Natural killer cell (primary cell): ENCODE measurements around the gene STARD10. TPM values are rescaled to one million over a fixed set of nuclear protein-coding genes. Genes with fewer than 3 reads are reported as not detected.
"Not testable (repeated sequence)": the region's sequence is repeated elsewhere in the genome, so short reads cannot be mapped to it uniquely, and the experiment has no call there.

Experiments
- ATAC-seq, 3 donors: fragments of 150-1000 bp in 2 of 3; fragments of 200-7000 bp in 1 of 3; cut with Tn5 transposase; 1 replicate in 1 of 3; 2 replicates in 2 of 3; pipeline ENCODE4 v1.10.0; 2021; ENCODE audit warnings: mild to moderate bottlenecking in 2 of 3, moderate library complexity in 2 of 3
- DNase-seq, 2 donors: peaks; one replicate each; pipeline versions ENCODE4 v3.0.0 to v3.0.0-alpha.2; 2013 to 2021; ENCODE audit warnings: mixed read lengths in 1 of 2
- H3K27ac ChIP-seq: one replicate; pipeline ENCODE4 v1.5.1; 2013; ENCODE audit warnings: mild to moderate bottlenecking, low read length
- H3K27me3 ChIP-seq: one replicate; pipeline ENCODE4 v1.6.1; 2013; ENCODE audit warnings: low read length; ENCODE audit not compliant: control insufficient read depth, insufficient read depth
- H3K36me3 ChIP-seq: one replicate; pipeline ENCODE4 v1.6.1; 2013; ENCODE audit warnings: low read length; ENCODE audit not compliant: control insufficient read depth, insufficient read depth
- H3K4me1 ChIP-seq: one replicate; pipeline ENCODE4 v1.6.1; 2013; ENCODE audit warnings: low read length; ENCODE audit not compliant: control insufficient read depth, insufficient read depth
- H3K4me3 ChIP-seq: one replicate; pipeline ENCODE4 v1.5.1; 2013; ENCODE audit warnings: low read length
- H3K9me3 ChIP-seq: one replicate; pipeline ENCODE4 v1.6.1; 2013; ENCODE audit warnings: low read length; ENCODE audit not compliant: control insufficient read depth, insufficient read depth
- H3K27ac Mint-ChIP-seq, 2 donors: one replicate each; pipeline ENCODE4 v1.8.0; 2022; ENCODE audit warnings: mild to moderate bottlenecking in 2 of 2, mixed read lengths in 2 of 2, moderate library complexity in 1 of 2
- H3K27me3 Mint-ChIP-seq, 2 donors: one replicate each; pipeline ENCODE4 v1.8.0; 2022; ENCODE audit warnings: low read depth in 2 of 2, mixed read lengths in 2 of 2
- H3K36me3 Mint-ChIP-seq: one replicate; pipeline ENCODE4 v1.8.0; 2022; ENCODE audit warnings: mixed read lengths
- H3K4me1 Mint-ChIP-seq, 2 donors: one replicate each; pipeline ENCODE4 v1.8.0; 2022; ENCODE audit warnings: mixed read lengths in 2 of 2
- H3K4me3 Mint-ChIP-seq: one replicate; pipeline ENCODE4 v1.8.0; 2022; ENCODE audit warnings: mild to moderate bottlenecking, moderate library complexity, mixed read lengths
- H3K9me3 Mint-ChIP-seq, 2 donors: one replicate each; pipeline ENCODE4 v1.8.0; 2022; ENCODE audit warnings: mixed read lengths in 2 of 2
- WGBS: methylation state at CpG from one replicate; pipeline ENCODE4 v1.1.7; 2013; ENCODE audit warnings: missing lambda C conversion rate; ENCODE audit not compliant: insufficient coverage; 5-methylcytosine and 5-hydroxymethylcytosine counted together
- intact Hi-C: fragments of 100-400 bp; cut with micrococcal nuclease; formaldehyde crosslinking; loops from one replicate; pipeline ENCODE4 v1.14.2; 2022
- total RNA-seq, 4 donors: library from RNA; stranded (reverse); fragments of 120-200 nt in 1 of 4; gene quantifications; one replicate each; pipeline versions ENCODE4 v1.2.3 to v1.2.4, GENCODE V29; 2013 to 2022
- TF ChIP-seq, protein P1 (sequence below): fragments of 200-600 bp; IDR thresholded peaks from one replicate; pipeline ENCODE4 v1.8.0; 2022; ENCODE audit warnings: antibody characterized with exemption

The STARD10 gene
- total RNA-seq, 3 donors from 2014 or later (not counting 1 experiment from before 2014, with no cell fraction given): 10.9 to 17.3 (median 11.7) TPM

DNA sequence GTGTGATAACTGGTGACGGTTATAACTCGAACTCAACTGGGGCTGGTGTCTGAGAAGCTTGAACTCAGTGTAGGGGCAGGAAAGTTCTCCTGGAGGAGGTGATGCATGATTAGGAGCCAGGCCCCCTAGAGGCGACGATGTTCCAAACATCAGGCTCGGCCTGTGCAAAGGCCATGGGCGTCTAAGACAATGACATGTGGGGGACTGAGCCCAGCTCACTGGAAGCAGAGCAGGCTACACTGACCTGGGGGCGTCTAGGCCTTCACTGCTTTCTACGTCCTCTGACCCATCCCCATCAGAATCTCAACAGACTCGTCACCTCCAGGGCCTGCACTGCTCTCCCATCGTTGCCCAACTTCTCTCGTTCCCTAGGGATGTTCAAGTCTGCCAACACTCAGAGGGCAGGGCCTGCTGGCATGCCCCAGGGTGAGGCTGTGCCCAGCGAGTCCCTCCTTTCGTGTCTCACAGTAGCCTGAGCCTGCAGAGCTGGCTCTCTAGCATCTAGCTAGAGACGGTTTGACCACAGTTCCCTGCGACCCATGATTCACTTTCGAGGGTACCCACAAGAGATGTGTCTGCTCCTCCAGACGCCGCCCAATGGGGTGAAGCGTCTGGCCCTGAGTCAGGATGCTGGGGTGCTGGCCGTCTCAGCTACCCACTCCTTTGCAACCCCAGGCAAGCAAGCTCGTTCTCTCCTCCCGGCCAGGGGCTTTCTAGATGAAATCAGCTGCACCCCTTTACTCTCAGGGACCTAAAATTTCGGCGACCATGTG lies 19.3 kb upstream of the STARD10 start:
- peaks cover 50 to 63% of the 10 kb centered on the region in 2 donors for H3K4me1 Mint-ChIP-seq
- DNase-seq (peak; percentile 78 to 81), ATAC-seq (peak; percentile 60 to 69 (median 62))
- intact Hi-C loops: loop anchor here (1.0 to 5.0 kb wide), 4 partner anchors 20 to 591 kb away; partner anchors contain the start of gene INPPL1
- no peaks in the 10 kb centered on the region for H3K36me3 Mint-ChIP-seq
- no peaks in the 10 kb centered on the region for H3K9me3 ChIP-seq
- 1% methylated on average over 24 of the region's 24 CpGs for WGBS
- no peaks in the 10 kb centered on the region for H3K27me3 Mint-ChIP-seq
- H3K27ac Mint-ChIP-seq: peak overlapping the region; percentile 98 to 100
- H3K27me3 ChIP-seq: no peaks in the 10 kb centered on the region
- peak overlapping the region; percentile 100 for H3K27ac ChIP-seq
- no peaks in the 10 kb centered on the region for H3K9me3 Mint-ChIP-seq
- TF ChIP-seq, protein P1, sequence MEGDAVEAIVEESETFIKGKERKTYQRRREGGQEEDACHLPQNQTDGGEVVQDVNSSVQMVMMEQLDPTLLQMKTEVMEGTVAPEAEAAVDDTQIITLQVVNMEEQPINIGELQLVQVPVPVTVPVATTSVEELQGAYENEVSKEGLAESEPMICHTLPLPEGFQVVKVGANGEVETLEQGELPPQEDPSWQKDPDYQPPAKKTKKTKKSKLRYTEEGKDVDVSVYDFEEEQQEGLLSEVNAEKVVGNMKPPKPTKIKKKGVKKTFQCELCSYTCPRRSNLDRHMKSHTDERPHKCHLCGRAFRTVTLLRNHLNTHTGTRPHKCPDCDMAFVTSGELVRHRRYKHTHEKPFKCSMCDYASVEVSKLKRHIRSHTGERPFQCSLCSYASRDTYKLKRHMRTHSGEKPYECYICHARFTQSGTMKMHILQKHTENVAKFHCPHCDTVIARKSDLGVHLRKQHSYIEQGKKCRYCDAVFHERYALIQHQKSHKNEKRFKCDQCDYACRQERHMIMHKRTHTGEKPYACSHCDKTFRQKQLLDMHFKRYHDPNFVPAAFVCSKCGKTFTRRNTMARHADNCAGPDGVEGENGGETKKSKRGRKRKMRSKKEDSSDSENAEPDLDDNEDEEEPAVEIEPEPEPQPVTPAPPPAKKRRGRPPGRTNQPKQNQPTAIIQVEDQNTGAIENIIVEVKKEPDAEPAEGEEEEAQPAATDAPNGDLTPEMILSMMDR: peak; percentile 66
- peak overlapping the region; percentile 99 for H3K4me3 Mint-ChIP-seq
- peaks cover 52% of the 10 kb centered on the region for H3K4me1 ChIP-seq
- peak overlapping the region; percentile 66 for H3K4me3 ChIP-seq
- H3K36me3 ChIP-seq: peaks cover 15% of the 10 kb centered on the region

DNA sequence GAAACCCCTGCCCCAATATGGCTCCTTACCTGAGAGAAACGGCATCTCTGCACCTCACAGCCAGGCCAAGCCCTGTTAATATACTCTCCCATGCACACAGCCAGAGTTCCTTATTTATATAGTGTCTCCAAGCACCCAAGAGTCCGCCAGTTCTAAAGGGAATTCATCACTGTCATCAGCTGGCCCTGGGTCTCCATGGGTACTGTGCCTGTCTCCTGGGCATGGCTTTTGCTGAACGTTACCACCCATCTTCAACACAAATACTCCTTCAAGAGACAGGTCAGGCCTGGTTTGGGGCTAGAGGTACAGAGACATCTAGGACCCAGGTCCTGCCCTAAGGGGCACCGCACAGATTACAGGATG lies 18.7 kb upstream of the STARD10 start:
- 29% methylated on average over 4 of the region's 4 CpGs for WGBS
- ATAC-seq: no peak
- no peaks in the 10 kb centered on the region for H3K9me3 ChIP-seq

DNA sequence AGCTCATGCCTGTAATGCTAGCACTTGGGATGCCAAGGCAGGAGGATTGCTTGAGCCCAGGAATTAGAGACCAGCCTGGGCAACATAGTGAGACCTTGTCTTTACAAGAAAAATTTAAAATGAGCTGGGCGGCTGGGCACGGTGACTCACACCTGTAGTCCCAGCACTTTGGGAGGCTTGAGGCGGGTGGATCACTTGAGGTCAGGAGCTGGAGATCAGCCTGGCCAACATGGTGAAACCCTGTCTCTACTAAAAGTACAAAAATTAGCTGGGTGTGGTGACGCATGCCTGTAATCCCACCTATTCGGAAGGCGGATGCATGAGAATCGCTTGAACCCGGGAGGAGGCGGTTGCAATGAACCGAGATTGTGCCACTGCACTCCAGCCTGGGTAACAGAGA lies 17.8 kb upstream of the STARD10 start:
- H3K4me3 Mint-ChIP-seq: peak overlapping the region; percentile 28
- H3K4me1 Mint-ChIP-seq: peaks cover 47 to 62% of the 10 kb centered on the region in 2 donors

More for the DNA sequence above, 18.7 kb upstream of the STARD10 start:
- H3K36me3 Mint-ChIP-seq: no peaks in the 10 kb centered on the region
- peak overlapping the region; percentile 99 for H3K4me3 Mint-ChIP-seq
- H3K4me3 ChIP-seq: peak overlapping the region; percentile 66
- intact Hi-C loops: loop anchor here (5.0 kb wide), 1 partner anchor 590 kb away; the partner anchor contains the start of gene INPPL1
- peaks cover 55% of the 10 kb centered on the region for H3K4me1 ChIP-seq
- H3K27me3 Mint-ChIP-seq: no peaks in the 10 kb centered on the region
- H3K27me3 ChIP-seq: no peaks in the 10 kb centered on the region
- H3K9me3 Mint-ChIP-seq: no peaks in the 10 kb centered on the region
- peak overlapping the region; percentile 100 for H3K27ac ChIP-seq
- DNase-seq: no peak
- TF ChIP-seq, protein P1: no peak
- H3K27ac Mint-ChIP-seq: peak overlapping the region; percentile 98 to 100
- H3K36me3 ChIP-seq: peaks cover 9% of the 10 kb centered on the region
- H3K4me1 Mint-ChIP-seq: peaks cover 48 to 63% of the 10 kb centered on the region in 2 donors

DNA sequence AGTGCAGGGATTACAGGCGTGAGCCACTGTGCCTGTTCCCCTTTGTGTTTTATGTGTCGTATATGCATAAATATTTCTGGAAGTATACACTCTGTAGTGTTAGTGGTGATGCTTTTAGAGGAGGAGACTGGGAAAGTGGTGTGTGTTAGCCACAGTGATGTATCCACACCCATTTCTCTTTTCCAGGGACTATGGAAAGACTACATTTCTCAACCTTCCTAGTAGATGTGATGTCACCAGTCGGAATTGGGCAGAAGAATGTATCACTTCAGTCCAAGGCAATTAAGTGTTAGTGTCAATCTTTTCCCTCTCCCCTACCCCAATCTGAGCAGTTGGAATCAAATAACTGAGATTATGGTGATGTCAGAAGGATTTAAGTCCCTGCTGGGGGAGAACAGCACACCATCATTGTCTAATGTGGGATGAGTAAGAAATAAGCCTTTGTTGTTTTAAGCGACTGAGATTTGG lies 14.5 kb upstream of the STARD10 start:
- no peak overlapping the region for H3K4me3 ChIP-seq
- Mint-ChIP-seq H3K4me3 (no peak overlapping the region), H3K4me1 (peaks cover 26 to 38% of the 10 kb centered on the region in 2 donors), H3K9me3 (no peaks in the 10 kb centered on the region), H3K27ac (peak overlapping the region; percentile 61 to 78), H3K36me3 (no peaks in the 10 kb centered on the region), H3K27me3 (no peaks in the 10 kb centered on the region)
- no peak overlapping the region for H3K27ac ChIP-seq
- ATAC-seq (no peak), DNase-seq (no peak)
- peaks cover 29% of the 10 kb centered on the region for H3K4me1 ChIP-seq
- H3K36me3 ChIP-seq: peaks cover 4% of the 10 kb centered on the region
- TF ChIP-seq, protein P1: no peak
- intact Hi-C loops: no loop called here
- H3K9me3 ChIP-seq: no peaks in the 10 kb centered on the region
- H3K27me3 ChIP-seq: no peaks in the 10 kb centered on the region
- 91% methylated on average over 3 of the region's 4 CpGs for WGBS

More for the DNA sequence above, 17.8 kb upstream of the STARD10 start:
- not testable (repeated sequence) for DNase-seq, H3K4me3 ChIP-seq, H3K36me3 Mint-ChIP-seq, ATAC-seq, H3K27me3 Mint-ChIP-seq, H3K36me3 ChIP-seq, H3K27me3 ChIP-seq, H3K9me3 ChIP-seq, H3K27ac ChIP-seq, H3K9me3 Mint-ChIP-seq
- H3K4me1 ChIP-seq: peaks cover 53% of the 10 kb centered on the region
- intact Hi-C loops: loop anchor here (5.0 kb wide), 1 partner anchor 589 kb away; the partner anchor contains the start of gene INPPL1
- H3K27ac Mint-ChIP-seq: peak overlapping the region; percentile 98 to 100
- WGBS: 92% methylated on average over 10 of the region's 10 CpGs
